Mammary microvascular endothelial cell (primary cell): ENCODE data around the gene RBAK. TPM values are rescaled to one million over a fixed set of nuclear protein-coding genes. Genes with fewer than 3 reads are reported as not detected.

ENCODE experiments used
- total RNA-seq: library from RNA; depleted of rRNA; stranded (reverse); fragments of >200 nt; gene quantifications from 2 replicates; pipeline ENCODE4 v1.2.3, GENCODE V29; 2015

RBAK gene
- total RNA-seq: 3.5 and 3.7 TPM in 2 replicates

GRCh38 chr7:5045558-5046396 is at the start of gene RBAK:
Gene RBAK (plus strand): TSS chr7:5045860. CDS start chr7:5048077, 2,217 bp downstream.

Other genes starting within 250 kb of the RBAK start
- gene PAPOLB, start 183.8 kb upstream of the RBAK start, total RNA-seq: not detected in 2 replicates
- gene RADIL, start 162.1 kb upstream of the RBAK start, total RNA-seq: 0.47 and 0.69 TPM in 2 replicates
- gene MMD2, start 86.7 kb upstream of the RBAK start, total RNA-seq: not detected in 2 replicates
- gene WIPI2, start 144.4 kb downstream of the RBAK start, total RNA-seq: 61.9 and 73.5 TPM in 2 replicates
- 0.67 and 1.2 TPM in 2 replicates for gene SLC29A4, start 237.1 kb downstream of the RBAK start, total RNA-seq